ENCODE results near the gene NLRP5.
"Not testable (repeated sequence)": the region's sequence is repeated elsewhere in the genome, so short reads cannot be mapped to it uniquely, and the experiment has no call there.

The NLRP5 gene

GRCh38 chr19:56098731-56099568 is 112.4 kb downstream of the NLRP5 start:
- no peak for DNase-seq (ENCODE audit: low read depth in 2 of 2)

GRCh38 chr19:56099638-56100539 is 113.3 kb downstream of the NLRP5 start:
- DNase-seq (ENCODE audit: low read depth in 2 of 2), result no peak

- DNase-seq (ENCODE audit: low read depth in 2 of 2), result no peak
Measured at GRCh38 chr19:56101095-56101494, 114.5 kb downstream of the NLRP5 start.

GRCh38 chr19:56101746-56102535 is 115.4 kb downstream of the NLRP5 start:
- DNase-seq (ENCODE audit: low read depth in 2 of 2), result no peak

GRCh38 chr19:56103027-56103614 is 116.5 kb downstream of the NLRP5 start:
- no peak for DNase-seq (ENCODE audit: low read depth in 2 of 2)

- no peak for DNase-seq (ENCODE audit: low read depth in 2 of 2)
Measured at GRCh38 chr19:56104423-56104822, 117.8 kb downstream of the NLRP5 start.

GRCh38 chr19:56105090-56105701 is 118.6 kb downstream of the NLRP5 start:
- no peak for DNase-seq (ENCODE audit: low read depth in 2 of 2)

- not testable (repeated sequence) for DNase-seq (ENCODE audit: low read depth in 2 of 2)
Measured at GRCh38 chr19:56105831-56106396, 119.3 kb downstream of the NLRP5 start.

- no peak for DNase-seq (ENCODE audit: low read depth in 2 of 2)
Measured at GRCh38 chr19:56106397-56106849, 119.8 kb downstream of the NLRP5 start.

GRCh38 chr19:56106993-56107392 is 120.4 kb downstream of the NLRP5 start:
- DNase-seq (ENCODE audit: low read depth in 2 of 2), result no peak

GRCh38 chr19:56107626-56108351 is 121.2 kb downstream of the NLRP5 start:
- DNase-seq (ENCODE audit: low read depth in 2 of 2), result no peak

- no peak for DNase-seq (ENCODE audit: low read depth in 2 of 2)
Measured at GRCh38 chr19:56108447-56109195, 122.0 kb downstream of the NLRP5 start.

- no peak for DNase-seq (ENCODE audit: low read depth in 2 of 2)
Measured at GRCh38 chr19:56109226-56109625, 122.7 kb downstream of the NLRP5 start.

- DNase-seq (ENCODE audit: low read depth in 2 of 2), result no peak
Measured at GRCh38 chr19:56110515-56111448, 124.2 kb downstream of the NLRP5 start.

Data from fibroblast of skin of left quadriceps (primary cell).